Ureter (tissue), 1 donor: ENCODE measurements around the gene TACR1. TPM values are rescaled to one million over a fixed set of nuclear protein-coding genes. Genes with fewer than 3 reads are reported as not detected.

ENCODE experiments used
- DNase-seq: peaks from one replicate; pipeline ENCODE4 v3.0.0-alpha.2; 2020; ENCODE audit warnings: low spot score
- total RNA-seq: library from RNA; stranded (reverse); gene quantifications from one replicate; pipeline ENCODE4 v1.2.4, GENCODE V29; 2023
- donor health status: DM: yes; HTN: yes; CAD: no.

TACR1 gene
- total RNA-seq, 1 donor from 2014 or later: 5.5 TPM

GRCh38 chr2:75047189-75047991 lies 151.9 kb downstream of the TACR1 start:
- no peak for DNase-seq

DNA sequence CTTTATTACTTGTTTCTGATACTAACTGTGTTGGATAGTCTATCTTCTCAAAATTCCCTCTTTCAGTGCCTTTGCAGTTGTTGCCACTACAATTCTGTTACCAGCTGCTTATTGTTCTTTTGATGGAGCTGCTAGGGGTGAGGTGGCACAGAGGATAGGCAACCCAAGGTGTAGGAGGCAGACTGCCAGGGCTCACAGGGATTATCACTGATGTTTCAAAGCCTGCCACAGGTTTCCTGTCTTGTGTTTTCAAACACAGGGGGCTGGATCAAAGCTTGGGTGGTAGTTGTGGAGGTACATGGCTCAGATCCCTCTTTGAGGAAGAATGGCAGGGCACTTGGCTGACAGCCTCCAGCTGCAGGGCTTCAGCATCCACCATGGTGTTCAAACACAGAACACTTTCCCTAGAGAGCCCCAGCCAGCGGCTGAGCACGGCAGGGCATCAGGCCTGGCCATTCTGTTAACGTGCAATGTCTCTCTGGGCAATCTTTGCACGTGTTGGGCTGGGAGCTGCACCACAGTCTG lies 153.7 kb downstream of the TACR1 start:
- DNase-seq: no peak

DNA sequence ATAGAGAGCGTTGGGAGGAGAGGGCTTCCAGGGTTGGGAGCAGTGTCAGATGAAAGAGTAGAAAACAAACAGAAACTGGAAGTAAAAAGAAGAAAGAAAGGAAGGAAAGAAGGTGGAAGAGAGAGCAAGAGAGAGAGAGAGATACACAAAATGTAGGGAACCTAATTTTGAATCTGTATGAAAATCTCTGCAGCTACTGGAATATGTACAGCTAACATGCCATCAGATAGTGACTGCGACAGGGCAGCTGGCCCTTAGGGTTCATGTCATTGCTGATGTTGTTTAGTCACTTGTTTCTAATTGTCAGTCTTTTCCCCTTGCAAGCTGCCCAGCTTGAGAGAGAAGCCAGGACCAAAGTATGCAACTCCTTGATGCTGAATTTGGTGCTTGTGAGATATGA lies 155.0 kb downstream of the TACR1 start:
- no peak for DNase-seq

GRCh38 chr2:75042823-75043222 lies 156.5 kb downstream of the TACR1 start:
- no peak for DNase-seq

DNA sequence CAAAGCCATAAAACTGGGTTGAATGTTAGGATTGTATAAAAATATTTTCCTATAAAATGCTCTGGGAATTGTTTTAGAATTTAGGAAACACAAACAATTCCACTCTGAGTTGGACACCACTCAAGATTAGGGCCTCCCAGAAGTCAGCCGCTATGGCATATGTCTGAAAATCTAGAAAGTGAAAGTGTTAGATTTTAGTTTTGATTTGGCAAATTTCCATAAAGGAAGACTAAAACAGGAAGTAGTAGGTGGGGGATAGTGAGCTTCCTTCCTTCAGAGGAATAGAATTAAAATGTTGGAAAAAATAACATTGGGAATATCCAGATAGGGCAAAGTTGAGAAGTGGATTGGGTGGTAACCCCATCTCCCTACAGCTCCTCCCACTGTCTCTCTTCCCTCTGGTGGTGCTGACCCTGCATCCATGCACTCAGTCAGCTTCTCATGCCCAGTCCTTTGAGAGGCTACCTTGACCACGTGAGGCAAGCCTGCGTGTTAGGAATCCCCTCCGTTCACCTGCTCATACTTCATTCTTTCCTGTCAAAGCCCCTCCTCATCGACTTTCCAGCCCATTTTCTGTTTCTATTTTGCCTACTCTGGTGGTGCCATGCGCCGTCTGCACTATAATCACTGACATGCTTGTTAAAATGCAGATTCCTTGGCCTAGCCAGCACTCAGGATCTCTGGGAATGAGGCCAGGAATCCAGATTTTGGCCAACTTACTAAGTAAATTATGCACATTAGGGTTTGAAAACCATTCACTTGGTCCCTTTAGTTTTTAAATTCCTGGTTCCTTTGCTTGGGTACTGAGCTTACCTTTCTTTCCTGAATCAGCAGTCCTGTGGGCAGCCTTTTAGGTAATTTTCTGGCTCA lies 157.4 kb downstream of the TACR1 start:
- DNase-seq: no peak

- DNase-seq: no peak
Observed at GRCh38 chr2:75041226-75041625, 158.1 kb downstream of the TACR1 start.

DNA sequence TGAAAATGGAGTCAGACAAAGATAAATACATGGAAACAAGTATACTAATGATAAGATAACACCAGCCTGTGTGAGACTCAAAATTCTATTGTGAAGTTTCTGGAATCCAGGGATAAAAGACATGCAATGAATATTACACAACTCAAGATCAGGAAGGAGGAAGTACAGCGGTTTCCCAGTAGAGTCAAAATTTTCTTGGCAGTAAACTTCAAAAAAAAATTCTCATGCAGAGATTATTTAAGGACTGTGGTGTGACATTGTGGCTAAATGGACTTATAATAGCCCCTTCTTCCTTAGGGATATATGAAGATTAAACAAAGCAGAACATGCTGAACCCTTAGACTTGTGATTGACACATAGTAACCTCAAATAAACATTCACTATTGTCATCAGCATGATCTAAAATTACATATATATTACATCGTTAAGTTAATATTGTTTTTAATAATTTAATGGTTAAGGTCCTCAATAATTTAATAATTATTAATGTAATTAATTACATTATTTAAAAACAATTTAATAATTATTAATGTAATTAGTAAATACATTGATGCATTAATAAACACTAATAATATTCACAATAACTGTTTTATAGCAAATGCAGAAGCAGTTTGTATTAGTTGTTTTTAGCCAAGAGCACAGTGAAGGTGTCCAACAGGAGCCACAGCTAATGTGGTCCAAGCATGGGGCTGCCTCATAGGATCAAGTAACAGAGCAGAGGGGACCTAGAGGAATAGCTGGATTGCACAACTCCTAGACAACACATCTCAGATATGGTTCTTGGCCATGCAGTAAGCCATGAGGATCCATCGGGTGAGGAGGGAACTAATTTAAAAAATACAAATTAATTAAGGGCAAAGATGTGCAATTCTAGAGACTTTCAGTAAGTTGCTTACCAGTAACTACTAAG lies 163.6 kb downstream of the TACR1 start:
- DNase-seq: no peak

DNA sequence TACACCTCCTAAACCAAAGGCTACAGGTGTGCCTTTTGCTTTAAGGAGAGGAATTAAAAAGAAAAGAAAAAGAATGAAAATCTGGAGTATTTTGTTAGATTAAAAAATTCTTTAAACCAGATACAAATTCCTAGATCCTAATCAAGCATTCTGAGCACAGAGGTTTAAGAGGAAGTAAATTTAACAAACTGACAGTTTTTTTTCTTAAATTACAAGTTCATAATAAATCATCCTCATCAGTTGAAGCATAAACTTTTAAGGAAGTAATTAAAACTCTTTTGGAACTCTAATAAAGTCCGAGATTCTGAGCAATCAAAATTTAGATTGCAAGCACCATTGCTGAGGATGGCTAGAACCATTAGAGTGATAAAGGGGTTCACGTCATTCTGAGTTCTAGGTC lies 165.8 kb downstream of the TACR1 start:
- no peak for DNase-seq

DNA sequence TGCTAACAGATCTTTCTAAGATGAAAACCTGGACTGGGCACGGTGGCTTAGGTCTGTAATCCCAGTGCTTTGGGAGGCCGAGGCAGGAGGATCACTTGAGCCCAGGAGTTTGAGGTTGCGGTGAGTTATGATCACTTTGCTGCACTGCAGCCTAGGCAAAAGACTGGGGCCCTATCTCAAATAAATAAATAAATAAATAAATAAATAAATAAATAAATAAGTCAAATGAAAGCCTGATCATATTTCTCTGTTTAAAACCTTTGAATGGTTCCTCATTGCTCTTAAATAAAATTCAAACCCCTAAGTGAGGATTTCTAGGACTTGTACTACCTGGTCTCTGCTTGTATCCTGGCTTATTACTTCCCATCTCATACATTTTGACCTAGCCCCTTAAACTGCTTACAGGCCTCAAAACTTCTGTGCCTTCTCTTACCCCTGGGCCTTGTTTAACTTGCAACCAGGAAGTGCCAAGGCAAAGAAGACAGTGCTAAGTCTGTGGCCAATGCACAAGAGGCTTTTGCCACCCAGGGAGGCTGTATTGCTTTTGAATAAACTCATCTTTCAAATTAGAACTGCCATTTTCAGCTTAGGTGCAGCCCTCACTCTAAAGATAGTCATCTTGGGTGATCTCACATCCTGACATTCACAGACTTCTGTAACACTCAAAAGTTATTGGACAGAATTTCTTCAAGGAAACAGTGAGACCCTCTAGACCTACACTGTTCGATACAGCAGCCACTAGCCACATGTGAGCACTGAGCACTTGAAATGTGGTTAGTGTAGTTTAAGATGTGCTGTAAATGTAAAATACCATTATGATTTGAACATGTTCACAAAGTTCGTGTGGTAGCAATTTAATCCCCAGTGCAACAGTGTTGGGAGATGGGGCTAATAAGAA lies 167.2 kb downstream of the TACR1 start:
- DNase-seq: no peak

DNA sequence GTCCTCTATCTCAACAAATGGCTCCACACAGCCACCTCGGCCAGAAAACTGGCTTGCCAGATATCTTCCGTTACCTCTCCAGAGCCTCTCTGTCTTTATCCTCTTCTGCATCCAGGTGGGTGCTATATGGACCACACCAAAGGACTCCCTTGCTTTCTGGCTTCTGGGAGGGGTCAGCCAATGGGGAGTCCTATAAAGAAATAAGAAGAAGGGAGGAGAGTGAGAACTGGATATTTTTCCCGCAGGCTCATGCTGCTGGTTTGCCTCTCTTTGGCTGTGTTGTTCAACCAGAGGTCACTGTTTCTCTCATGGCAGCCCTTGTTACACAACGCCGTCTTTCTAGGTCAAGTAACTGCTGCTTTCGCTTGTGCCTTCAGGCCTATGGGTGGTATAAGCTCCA lies 168.1 kb downstream of the TACR1 start:
- DNase-seq: no peak

GRCh38 chr2:75030218-75031009 lies 168.9 kb downstream of the TACR1 start:
- DNase-seq: no peak

DNA sequence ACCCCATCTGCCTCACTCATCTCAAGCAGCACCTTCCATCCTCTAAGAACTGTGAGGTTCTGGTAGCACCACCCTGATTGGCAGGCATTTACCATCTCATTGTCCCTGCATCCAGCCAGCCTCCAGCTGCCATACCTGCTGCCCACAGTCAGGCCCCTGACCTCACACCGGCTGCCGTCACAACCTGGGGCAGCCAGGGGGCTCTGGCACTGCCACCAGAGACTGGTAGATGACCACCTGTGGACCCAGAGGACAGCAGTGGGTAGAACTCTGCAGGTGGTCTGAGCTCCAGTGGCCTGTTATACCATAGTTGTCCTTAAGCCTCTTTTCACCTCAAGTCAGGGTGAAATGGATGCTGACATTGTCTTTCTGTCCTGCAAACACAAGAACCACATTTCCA lies 171.4 kb downstream of the TACR1 start:
- no peak for DNase-seq

DNA sequence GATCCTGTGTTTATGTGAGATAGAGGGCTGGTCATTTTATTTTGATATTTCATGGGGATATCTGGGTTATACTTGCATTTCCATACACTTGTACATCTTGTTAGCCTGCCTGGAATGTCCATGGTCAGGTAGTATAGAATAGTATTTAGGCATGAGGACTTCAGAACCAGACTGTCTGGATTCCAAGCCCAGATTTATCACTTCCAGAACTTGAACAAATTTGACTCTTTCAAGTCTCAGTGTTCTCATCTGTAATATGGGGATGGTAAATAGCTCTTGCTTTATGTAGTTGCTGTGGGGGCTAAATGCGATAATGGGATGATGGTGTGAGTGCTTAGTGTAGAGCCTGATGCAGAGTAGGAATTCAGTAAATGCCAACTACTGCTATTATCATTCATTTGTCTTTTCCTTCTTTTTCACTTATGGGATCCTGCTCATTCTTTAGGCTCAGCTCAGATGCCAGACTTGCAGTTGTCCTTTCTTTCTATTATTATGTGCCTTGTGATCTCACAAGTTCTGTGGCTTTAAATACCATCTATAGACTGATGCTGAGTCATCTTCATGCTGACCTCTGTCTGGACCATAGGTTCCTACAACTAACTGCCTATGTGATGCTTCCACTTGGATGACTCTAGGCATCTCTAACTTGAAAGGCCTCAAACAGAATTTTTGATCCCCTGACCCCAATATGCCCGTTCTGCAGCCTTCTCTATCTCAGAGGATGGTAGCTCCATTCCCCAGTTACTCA lies 173.5 kb downstream of the TACR1 start:
- no peak for DNase-seq

- DNase-seq: no peak
Observed at GRCh38 chr2:75025216-75025615, 174.1 kb downstream of the TACR1 start.

GRCh38 chr2:75023666-75024455 lies 175.5 kb downstream of the TACR1 start:
- DNase-seq: no peak

DNA sequence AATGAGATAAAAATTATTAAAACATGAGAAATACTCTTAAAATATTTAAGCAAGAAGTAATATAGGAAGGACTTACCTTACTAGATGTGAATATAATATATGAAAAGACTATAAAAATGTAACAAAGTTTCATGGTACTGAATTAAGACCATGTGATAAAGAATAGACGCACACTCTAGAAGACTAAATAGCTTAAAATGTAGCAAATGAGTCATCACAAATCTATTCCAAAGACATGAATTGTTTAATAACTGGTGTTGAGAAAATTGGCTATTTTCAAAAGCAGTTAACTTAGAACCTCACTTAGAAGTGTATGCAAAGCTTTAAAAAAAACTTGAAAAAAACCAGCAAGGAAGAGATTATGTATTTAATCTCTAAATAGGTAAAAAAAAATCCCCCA lies 176.8 kb downstream of the TACR1 start:
- DNase-seq: no peak

DNA sequence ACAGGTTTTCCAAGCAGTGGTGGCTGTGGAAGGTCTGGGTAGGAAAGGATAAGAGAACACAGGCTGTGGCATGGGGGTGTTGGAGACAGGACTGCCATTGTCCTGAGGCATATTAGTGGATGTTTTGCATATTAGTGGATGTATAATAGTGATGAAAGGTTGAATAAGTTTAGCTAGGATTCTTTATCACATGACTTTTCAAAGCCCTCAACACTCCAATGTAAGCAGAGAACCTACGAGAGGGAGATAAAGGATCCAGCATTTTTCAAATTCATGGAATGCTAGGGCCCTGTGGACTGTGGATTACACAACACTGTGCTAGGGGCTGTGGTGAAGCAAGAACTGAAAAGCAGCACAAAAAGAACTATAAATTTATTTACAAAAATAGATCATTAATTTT lies 177.6 kb downstream of the TACR1 start:
- no peak for DNase-seq

- DNase-seq: no peak
Observed at GRCh38 chr2:75020476-75020875, 178.8 kb downstream of the TACR1 start.
